Frontal cortex (tissue), 4 donors: Measurements from ENCODE around the gene RHOBTB3. TPM values are rescaled to one million over a fixed set of nuclear protein-coding genes. Genes with fewer than 3 reads are reported as not detected.

Source experiments
- DNase-seq, 2 donors: peaks; one replicate each; pipeline ENCODE4 v3.0.0; 2012; ENCODE audit warnings: low spot score in 2 of 2
- FAIRE-seq: peaks from 2 replicates; lab custom pipeline; 2012; peaks lifted over from hg19 to GRCh38; lab: Jason Lieb, UNC
- total RNA-seq: library from RNA; depleted of rRNA; stranded (reverse); fragments of >200 nt; gene quantifications from one replicate; pipeline ENCODE4 v1.2.3, GENCODE V29; 2014
- donor health status: control.
- donor health status: control.
- donor health status: control.

RHOBTB3 gene
- total RNA-seq, 1 donor from 2014 or later = 312 TPM

DNA sequence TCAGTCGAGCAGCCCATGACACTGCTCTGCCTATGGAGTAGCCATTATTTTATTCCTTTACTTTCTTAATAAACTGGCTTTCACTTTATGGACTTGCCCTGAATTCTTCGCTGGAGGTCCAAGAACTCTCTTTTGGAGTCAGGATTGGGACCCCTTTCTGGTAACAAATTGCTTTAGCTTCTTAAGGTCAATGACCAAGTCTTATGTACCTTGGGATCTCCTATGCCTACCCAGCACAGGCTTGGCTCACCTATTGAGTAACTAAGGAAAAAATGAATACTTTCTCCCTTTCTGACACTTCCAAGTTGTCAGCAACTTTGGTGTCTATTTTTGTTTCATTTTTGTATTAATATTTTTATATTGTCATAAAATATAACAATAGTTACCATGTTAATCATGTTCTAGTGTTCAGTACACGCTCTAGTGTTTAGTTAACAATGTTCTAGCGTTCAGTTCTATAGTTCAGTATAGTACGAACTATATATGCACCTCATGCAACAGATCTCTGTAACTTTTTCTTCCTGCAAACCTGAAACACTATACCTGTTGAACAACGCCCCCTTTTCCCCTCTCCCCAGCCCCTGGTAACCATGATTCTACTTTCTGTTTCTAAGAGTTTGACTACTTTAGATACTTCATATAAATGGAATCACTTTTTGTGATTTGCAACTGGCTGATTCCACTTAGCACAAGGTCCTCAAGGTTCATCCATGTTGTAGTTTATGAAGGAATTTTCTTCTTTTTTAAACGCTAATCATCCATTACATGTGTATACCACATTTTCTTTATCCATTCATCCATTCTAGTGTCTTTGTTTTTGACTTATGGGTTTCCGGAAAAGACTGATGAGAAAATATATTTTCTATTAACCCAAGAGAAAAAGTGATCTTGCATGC is 1.8 kb upstream of the RHOBTB3 start:
- no peak for FAIRE-seq

DNA sequence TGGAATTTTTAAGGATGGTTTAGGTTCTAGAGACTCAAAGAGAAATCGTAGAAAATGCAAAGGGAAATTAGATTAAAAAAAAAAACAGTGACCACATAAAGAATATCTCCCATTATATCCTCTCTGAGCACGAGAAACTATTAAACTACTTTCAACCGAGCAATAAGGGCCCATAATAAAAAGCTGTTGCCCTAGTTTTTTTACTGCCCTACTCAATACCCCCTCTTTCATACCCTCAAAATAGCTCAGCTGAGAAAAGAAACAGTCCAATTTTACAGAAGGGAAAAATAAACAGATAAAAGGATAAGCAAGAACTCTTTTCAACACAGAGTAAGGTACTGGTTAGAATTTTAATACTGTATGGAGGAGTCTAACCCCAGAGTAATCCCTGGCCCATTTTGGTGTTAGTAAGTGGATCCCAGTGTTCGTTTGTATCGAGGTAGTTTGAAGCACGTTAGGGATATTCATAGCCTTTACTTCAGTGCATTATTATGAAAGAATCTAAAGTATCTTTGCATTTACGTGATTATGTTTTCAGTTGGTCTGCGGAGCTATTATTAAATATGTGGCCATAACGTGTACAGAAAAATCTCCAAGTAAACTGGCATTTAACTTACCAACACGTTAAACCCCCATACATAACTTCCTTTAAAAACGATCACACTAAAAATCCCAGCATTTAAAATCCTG is 980 bp upstream of the RHOBTB3 start:
- FAIRE-seq (no peak), DNase-seq (no peak)

More for the DNA sequence above, 1.8 kb upstream of the RHOBTB3 start:
- no peak for DNase-seq

DNA sequence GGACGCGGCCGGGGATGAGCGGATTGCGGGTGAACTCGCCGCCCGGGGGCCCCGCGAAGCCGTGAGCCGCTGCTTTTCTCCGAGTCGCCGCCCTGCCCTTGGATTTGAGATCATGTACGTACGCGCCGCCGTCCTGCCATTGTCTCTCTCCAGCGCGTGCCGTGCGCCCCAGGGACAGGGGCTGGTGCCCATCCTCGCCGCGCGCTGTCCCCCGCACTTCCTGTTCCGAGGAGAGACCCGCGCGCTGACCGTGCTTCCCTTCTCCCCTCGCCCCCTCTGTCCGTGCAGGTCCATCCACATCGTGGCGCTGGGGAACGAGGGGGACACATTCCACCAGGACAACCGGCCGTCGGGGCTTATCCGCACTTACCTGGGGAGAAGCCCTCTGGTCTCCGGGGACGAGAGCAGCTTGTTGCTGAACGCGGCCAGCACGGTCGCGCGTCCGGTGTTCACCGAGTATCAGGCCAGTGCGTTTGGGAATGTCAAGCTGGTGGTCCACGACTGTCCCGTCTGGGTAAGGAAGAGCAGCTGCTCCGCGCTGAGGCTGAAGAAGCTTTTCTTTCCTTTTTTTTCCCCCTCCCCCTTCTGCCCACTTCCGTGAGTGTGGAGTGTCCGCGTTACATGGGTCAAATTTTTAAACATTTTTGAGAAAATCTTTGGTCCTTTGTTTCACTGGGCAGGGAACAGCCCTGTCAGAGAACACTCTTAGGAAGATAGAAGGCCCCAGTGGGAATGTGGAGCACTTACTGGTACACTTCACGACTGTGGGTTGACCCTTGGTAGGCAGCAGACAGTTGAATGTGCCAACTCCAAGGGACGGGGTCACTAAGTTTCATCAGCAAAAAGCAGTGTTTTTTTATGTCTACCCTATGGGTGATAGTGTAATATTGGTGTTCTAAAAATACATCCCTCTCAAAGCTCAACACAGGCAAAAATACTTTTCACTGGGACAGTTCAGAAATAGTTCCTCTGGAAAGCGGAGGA is 727 bp downstream of the RHOBTB3 start:
- no peak for FAIRE-seq

DNA sequence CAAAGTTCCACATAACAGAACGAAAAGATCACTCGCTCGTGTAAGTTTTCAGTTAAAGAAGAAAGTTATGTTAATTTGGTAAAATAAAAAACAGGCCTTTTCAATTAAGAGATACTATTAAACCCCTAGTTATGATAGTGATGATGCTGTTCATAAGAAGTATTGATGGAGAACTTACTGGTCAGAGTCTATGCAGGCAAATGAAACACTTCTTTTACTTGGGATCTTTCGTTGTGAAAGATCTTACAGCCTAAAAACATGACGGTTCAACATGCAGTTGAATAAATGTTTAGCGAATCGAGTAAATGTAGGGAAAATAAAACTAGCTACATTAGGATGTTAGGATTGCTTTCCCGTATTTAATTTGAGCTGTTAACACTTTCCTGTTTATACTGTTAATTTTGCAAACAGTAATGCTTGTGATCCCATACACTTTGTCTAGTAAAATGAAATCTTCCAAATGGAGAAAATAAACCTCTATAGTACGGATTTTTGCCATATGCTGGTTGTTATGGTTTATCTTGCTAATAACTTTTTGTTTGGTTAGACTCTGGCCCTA is 2.0 kb downstream of the RHOBTB3 start:
- DNase-seq (no peak), FAIRE-seq (no peak)

More for the DNA sequence above, 727 bp downstream of the RHOBTB3 start:
- peak in 1 of 2 donors; percentile 26 for DNase-seq

DNA sequence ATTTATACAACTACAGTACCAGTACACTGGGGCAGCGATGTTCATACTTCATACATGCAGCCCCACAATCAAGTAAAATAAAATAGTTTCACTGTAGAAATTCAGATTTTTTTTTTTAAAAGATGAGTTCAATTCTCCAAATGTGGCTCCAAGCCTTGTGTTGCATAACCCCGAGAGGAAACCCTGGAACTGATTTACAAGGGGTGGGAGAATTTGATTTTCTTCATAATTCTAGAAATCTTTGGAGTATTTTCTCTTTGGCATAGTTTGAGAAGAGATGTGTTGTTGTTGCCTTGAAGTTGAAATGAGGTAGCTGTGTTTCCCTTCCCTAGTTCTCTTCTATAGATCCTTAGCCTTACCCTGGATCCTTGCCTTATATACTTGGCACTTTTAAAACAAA is 3.1 kb downstream of the RHOBTB3 start:
- DNase-seq (no peak), FAIRE-seq (no peak)

DNA sequence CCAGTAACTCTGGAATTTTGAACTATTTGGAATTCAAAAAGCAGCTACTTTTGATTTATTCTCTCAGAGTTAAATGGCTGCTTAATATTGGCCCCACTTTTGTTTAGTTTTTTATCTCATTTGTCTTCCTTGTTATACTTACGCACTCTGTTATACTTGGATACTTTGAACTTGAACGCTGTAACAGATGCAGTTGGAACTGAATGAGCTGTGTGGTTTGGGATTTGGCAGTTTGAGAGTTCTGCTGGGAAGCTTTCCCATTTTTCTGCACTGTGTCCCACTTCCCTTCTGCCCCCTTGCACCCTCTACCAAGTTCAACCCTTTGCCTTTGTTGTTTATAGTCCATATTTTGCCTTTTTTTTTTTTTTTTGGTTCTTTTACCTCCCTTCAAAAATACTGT is 3.8 kb downstream of the RHOBTB3 start:
- no peak for FAIRE-seq
- no peak for DNase-seq

- FAIRE-seq = no peak
- no peak for DNase-seq
These were observed 4.3 kb downstream of the RHOBTB3 start for GRCh38 chr5:95735406-95735805.

GRCh38 chr5:95738072-95738471 is 6.9 kb downstream of the RHOBTB3 start:
- no peak for DNase-seq
- FAIRE-seq = no peak

DNA sequence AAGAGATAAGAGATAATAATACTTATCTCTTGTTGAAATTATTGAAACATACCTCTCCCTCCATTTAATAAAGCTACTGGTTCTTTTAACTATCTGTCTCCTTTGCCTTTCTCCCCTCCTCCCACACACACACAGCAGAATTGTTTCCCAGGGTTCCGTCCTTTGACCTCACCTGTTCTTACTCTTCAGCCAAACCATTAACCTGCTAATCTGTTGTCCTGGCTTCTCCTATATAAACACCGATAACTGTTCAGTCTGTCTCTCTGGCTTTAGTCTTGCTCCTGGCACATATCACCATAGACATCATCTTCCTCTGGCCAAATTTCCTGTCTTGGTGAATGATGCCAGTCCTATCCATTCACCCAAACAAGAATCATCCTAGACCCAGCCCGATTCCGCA is 7.7 kb downstream of the RHOBTB3 start:
- FAIRE-seq = no peak
- DNase-seq = no peak

- DNase-seq = no peak
These were observed 8.7 kb downstream of the RHOBTB3 start for GRCh38 chr5:95739857-95740256.

GRCh38 chr5:95741458-95741857 is 10.3 kb downstream of the RHOBTB3 start:
- FAIRE-seq (no peak), DNase-seq (no peak)

More at GRCh38 chr5:95739857-95740256, 8.7 kb downstream of the RHOBTB3 start:
- FAIRE-seq = no peak

DNA sequence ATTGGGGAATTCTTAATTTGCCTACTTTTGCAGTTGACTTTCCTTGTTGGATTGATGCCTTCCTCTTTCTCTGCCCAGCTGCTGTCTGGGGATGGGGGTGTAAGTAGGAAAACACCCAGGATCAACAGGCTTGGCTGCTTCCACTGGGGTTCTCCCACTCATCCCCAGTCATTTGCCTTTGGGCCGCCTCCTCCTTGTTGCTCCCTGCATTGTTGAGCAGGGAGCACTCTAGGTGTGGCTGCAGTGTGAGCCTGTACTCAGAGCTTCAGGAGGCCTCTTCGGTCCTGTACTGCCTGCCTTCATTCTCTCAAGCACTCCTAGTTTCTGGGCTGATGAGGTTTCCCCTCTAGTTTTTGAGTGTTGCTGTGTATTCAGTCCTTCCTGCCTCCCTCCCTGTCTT is 12.1 kb downstream of the RHOBTB3 start:
- no peak for FAIRE-seq
- DNase-seq = no peak

GRCh38 chr5:95743877-95744276 is 12.7 kb downstream of the RHOBTB3 start:
- DNase-seq = no peak
- no peak for FAIRE-seq

DNA sequence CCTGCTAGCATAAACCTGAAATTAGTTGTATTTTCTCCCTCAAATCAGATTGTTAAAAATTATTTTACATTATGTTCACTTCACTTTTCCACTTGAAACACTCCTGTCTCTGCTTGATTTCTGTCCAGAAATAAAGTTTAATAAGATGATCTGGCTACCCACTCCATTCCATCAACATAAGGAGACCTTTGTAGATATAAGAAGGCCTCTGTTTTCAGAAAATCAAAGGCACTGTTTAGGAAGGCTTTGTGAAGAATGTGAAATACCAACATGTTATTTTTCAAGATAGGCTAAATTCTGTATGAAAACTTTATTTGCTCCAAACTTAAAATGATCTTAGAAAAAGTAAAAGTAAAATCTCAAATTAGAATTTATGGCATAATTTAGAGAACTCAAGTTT is 15.1 kb downstream of the RHOBTB3 start:
- DNase-seq = no peak
- FAIRE-seq = no peak

- no peak for DNase-seq
- FAIRE-seq = no peak
These were observed 15.9 kb downstream of the RHOBTB3 start for GRCh38 chr5:95746722-95747679.

DNA sequence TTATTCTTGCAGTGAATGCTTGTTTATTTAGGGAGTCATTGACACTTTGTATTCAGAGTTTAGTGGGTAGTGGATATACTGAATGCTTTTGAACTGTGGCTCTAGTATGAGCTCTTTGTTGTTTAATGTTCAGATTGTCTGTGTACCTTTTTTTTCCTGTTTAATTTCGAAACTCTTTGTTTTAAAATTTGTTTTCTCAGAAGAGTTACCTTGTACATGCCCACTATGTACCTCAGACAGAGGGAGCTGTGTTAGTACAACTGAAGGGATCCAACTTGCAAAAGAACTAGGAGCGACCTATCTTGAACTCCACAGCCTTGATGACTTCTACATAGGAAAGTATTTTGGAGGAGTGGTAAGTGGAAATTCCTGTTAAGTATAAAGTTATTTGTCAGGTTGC is 17.0 kb downstream of the RHOBTB3 start:
- FAIRE-seq = no peak
- no peak for DNase-seq

DNA sequence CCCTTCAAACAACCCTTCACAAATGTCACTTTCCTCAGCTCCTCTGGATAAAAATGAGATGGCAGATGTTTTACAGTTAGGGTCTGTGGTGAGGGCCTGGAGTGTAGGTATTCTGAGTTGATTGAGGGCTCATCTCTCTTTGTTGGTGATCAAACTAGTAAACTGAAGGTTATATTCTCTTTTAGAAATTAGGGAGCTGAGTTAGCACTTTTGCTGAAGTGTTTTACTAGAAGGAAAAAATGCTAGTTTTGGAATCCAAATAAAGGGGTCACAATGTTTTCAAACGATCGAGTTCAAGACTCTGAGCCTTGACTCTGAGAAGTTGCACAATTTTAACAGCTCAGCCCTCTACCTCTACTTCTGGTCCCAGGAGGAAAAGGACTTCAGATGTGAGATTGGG is 23.4 kb downstream of the RHOBTB3 start:
- FAIRE-seq = no peak

GRCh38 chr5:95759005-95759404 is 27.9 kb downstream of the RHOBTB3 start:
- FAIRE-seq (no peak), DNase-seq (no peak)

More for the DNA sequence above, 23.4 kb downstream of the RHOBTB3 start:
- no peak for DNase-seq

GRCh38 chr5:95759634-95760033 is 28.5 kb downstream of the RHOBTB3 start:
- FAIRE-seq = no peak
- DNase-seq = no peak
